HEK293 (cell line): Measurements from ENCODE around the gene MRPL51.

Experiments
- CTCF ChIA-PET: fragments of 350-600 bp; formaldehyde crosslinking; extraction: SDS; loops from one replicate; lab custom pipeline; 2021; ENCODE audit warnings: antibody characterized with exemption; lab: Yijun Ruan, JAX
- POLR2A ChIA-PET: fragments of 300-600 bp; formaldehyde crosslinking; extraction: SDS; loops from one replicate; lab custom pipeline; 2020; ENCODE audit warnings: antibody characterized with exemption, inconsistent platforms; lab: Yijun Ruan, JAX
- H3K27ac ChIP-seq: fragments of 200-500 bp; sonication (Bioruptor generic); 2 replicates; pipeline ENCODE4 v1.5.1; 2014; ENCODE audit warnings: low read depth, low read length, control low read depth, inconsistent platforms; ENCODE audit errors: extremely low read depth
- H3K36me3 ChIP-seq, 2 experiments: fragments of 200-500 bp in 1 of 2; sonication (Bioruptor generic) in 1 of 2; 1 replicate in 1 of 2; 2 replicates in 1 of 2; pipeline ENCODE4 v1.5.1; 2014 to 2017; ENCODE audit warnings: inconsistent platforms in 2 of 2, low read length in 2 of 2; ENCODE audit not compliant: control insufficient read depth in 2 of 2, insufficient read depth in 1 of 2
- H3K4me1 ChIP-seq: fragments of 200-500 bp; sonication (Bioruptor generic); 2 replicates; pipeline ENCODE4 v1.5.1; 2014; ENCODE audit warnings: mild to moderate bottlenecking, low read length, inconsistent platforms; ENCODE audit not compliant: control insufficient read depth, insufficient read depth
- H3K4me3 ChIP-seq: 2 replicates; pipeline ENCODE4 v1.5.1; 2011; ENCODE audit warnings: low read depth, mild to moderate bottlenecking, control low read depth, low read length, moderate library complexity
- H3K9me3 ChIP-seq: fragments of 200-500 bp; sonication (Bioruptor generic); 2 replicates; pipeline ENCODE4 v1.5.1; 2014; ENCODE audit warnings: low read depth, low read length, inconsistent platforms; ENCODE audit not compliant: control insufficient read depth, insufficient read depth
- GLI4 ChIP-seq: fragments of 450-650 bp; formaldehyde crosslinking; IDR thresholded peaks from 2 replicates; pipeline ENCODE4 v1.5.1; 2016; ENCODE audit warnings: missing biosample characterization, missing genetic modification characterization
- GLIS1 ChIP-seq: fragments of 450-650 bp; formaldehyde crosslinking; IDR thresholded peaks from 2 replicates; pipeline ENCODE4 v1.5.1; 2016; ENCODE audit warnings: missing biosample characterization, missing genetic modification characterization
- HIC1 ChIP-seq: fragments of 450-650 bp; formaldehyde crosslinking; IDR thresholded peaks from 2 replicates; pipeline ENCODE4 v1.5.1; 2016; ENCODE audit warnings: missing biosample characterization, missing genetic modification characterization
- IKZF3 ChIP-seq: fragments of 450-650 bp; IDR thresholded peaks from 2 replicates; pipeline ENCODE4 v1.5.0; 2018; ENCODE audit warnings: missing biosample characterization, mild to moderate bottlenecking, missing genetic modification characterization, moderate library complexity
- KLF17 ChIP-seq: fragments of 450-650 bp; formaldehyde crosslinking; IDR thresholded peaks from 2 replicates; pipeline ENCODE4 v1.5.1; 2016; ENCODE audit warnings: missing biosample characterization, missing genetic modification characterization
- OVOL3 ChIP-seq: fragments of 450-650 bp; formaldehyde crosslinking; IDR thresholded peaks from 2 replicates; pipeline ENCODE4 v1.5.1; 2016; ENCODE audit warnings: missing biosample characterization, missing genetic modification characterization
- PATZ1 ChIP-seq: fragments of 450-650 bp; formaldehyde crosslinking; IDR thresholded peaks from 2 replicates; pipeline ENCODE4 v1.5.1; 2016; ENCODE audit warnings: missing biosample characterization, missing genetic modification characterization
- PRDM1 ChIP-seq: fragments of 450-650 bp; formaldehyde crosslinking; IDR thresholded peaks from 2 replicates; pipeline ENCODE4; 2016; ENCODE audit warnings: missing biosample characterization, missing genetic modification characterization
- SCRT1 ChIP-seq: fragments of 450-650 bp; formaldehyde crosslinking; IDR thresholded peaks from 2 replicates; pipeline ENCODE4 v1.5.1; 2016; ENCODE audit warnings: missing biosample characterization, missing genetic modification characterization, borderline replicate concordance
- SCRT2 ChIP-seq: fragments of 450-650 bp; formaldehyde crosslinking; IDR thresholded peaks from 2 replicates; pipeline ENCODE4 v1.5.1; 2016; ENCODE audit warnings: missing biosample characterization, missing genetic modification characterization
- SP3 ChIP-seq: fragments of 450-650 bp; formaldehyde crosslinking; IDR thresholded peaks from 2 replicates; pipeline ENCODE4 v1.5.1; 2016; ENCODE audit warnings: missing biosample characterization, missing genetic modification characterization
- YY1 ChIP-seq: fragments of 450-650 bp; formaldehyde crosslinking; IDR thresholded peaks from 2 replicates; pipeline ENCODE4 v1.5.1; 2018; ENCODE audit warnings: missing biosample characterization, missing genetic modification characterization
- ZBTB7A ChIP-seq: fragments of 450-650 bp; formaldehyde crosslinking; IDR thresholded peaks from 2 replicates; pipeline ENCODE4 v1.5.1; 2016; ENCODE audit warnings: low read depth, missing biosample characterization, missing genetic modification characterization
- ZBTB8A ChIP-seq: fragments of 450-650 bp; formaldehyde crosslinking; IDR thresholded peaks from 2 replicates; pipeline ENCODE4 v1.5.1; 2016; ENCODE audit warnings: missing biosample characterization, missing genetic modification characterization
- ZFP37 ChIP-seq: fragments of 450-650 bp; formaldehyde crosslinking; IDR thresholded peaks from 2 replicates; pipeline ENCODE4 v1.5.1; 2016; ENCODE audit warnings: missing biosample characterization, missing genetic modification characterization
- ZNF140 ChIP-seq: fragments of 450-650 bp; formaldehyde crosslinking; IDR thresholded peaks from 2 replicates; pipeline ENCODE4 v1.5.1; 2016; ENCODE audit warnings: missing biosample characterization, missing genetic modification characterization
- ZNF26 ChIP-seq: fragments of 450-650 bp; formaldehyde crosslinking; IDR thresholded peaks from 2 replicates; pipeline ENCODE4 v1.5.1; 2016; ENCODE audit warnings: missing biosample characterization, missing genetic modification characterization
- ZNF350 ChIP-seq: fragments of 450-650 bp; formaldehyde crosslinking; IDR thresholded peaks from 2 replicates; pipeline ENCODE4 v1.5.0; 2017; ENCODE audit warnings: missing biosample characterization, mild to moderate bottlenecking, missing genetic modification characterization
- ZNF366 ChIP-seq: fragments of 450-650 bp; formaldehyde crosslinking; conservative IDR thresholded peaks from 2 replicates; pipeline ENCODE4 v1.5.1; 2016; ENCODE audit warnings: missing biosample characterization, missing genetic modification characterization
- ZNF391 ChIP-seq: fragments of 450-650 bp; formaldehyde crosslinking; IDR thresholded peaks from 2 replicates; pipeline ENCODE4 v1.5.1; 2016; ENCODE audit warnings: low read depth, missing biosample characterization, missing genetic modification characterization, borderline replicate concordance
- ZNF48 ChIP-seq: fragments of 450-650 bp; formaldehyde crosslinking; IDR thresholded peaks from 2 replicates; pipeline ENCODE4 v1.5.1; 2016; ENCODE audit warnings: missing biosample characterization, missing genetic modification characterization
- ZNF544 ChIP-seq: fragments of 450-650 bp; formaldehyde crosslinking; IDR thresholded peaks from 2 replicates; pipeline ENCODE4 v1.5.0; 2017; ENCODE audit warnings: missing biosample characterization, missing genetic modification characterization
- ZNF645 ChIP-seq: fragments of 450-650 bp; formaldehyde crosslinking; IDR thresholded peaks from 2 replicates; pipeline ENCODE4; 2016; ENCODE audit warnings: missing biosample characterization, missing genetic modification characterization
- ZNF660 ChIP-seq: fragments of 450-650 bp; IDR thresholded peaks from 2 replicates; pipeline ENCODE4 v1.5.1; 2018; ENCODE audit warnings: missing biosample characterization, mild to moderate bottlenecking, missing genetic modification characterization
- ZNF701 ChIP-seq: fragments of 450-650 bp; formaldehyde crosslinking; IDR thresholded peaks from 2 replicates; pipeline ENCODE4 v1.5.1; 2016; ENCODE audit warnings: missing biosample characterization, missing genetic modification characterization
- ZNF707 ChIP-seq: fragments of 450-650 bp; formaldehyde crosslinking; IDR thresholded peaks from 2 replicates; pipeline ENCODE4 v1.5.1; 2016; ENCODE audit warnings: missing biosample characterization, missing genetic modification characterization
- ZNF747 ChIP-seq: fragments of 450-650 bp; formaldehyde crosslinking; IDR thresholded peaks from 2 replicates; pipeline ENCODE4 v1.5.1; 2016; ENCODE audit warnings: missing biosample characterization, missing genetic modification characterization
- ZSCAN16 ChIP-seq: fragments of 450-650 bp; formaldehyde crosslinking; IDR thresholded peaks from 2 replicates; pipeline ENCODE4 v1.5.1; 2016; ENCODE audit warnings: missing biosample characterization, missing genetic modification characterization

MRPL51 gene

GRCh38 chr12:6470375-6471163, 22.5 kb downstream of the MRPL51 start, which contains the start of gene VAMP1:
TSS of gene VAMP1 (minus strand) at chr12:6470677. CDS start at chr12:6470531, 146 bp downstream.
- Histone ChIP-seq H3K4me1 (peaks cover 2% of the 10 kb centered on the region; the same call in 1 of the 2 replicates), H3K4me3 (peak within 1 kb of the TSS; percentile 81), H3K9me3 (no peaks in the 10 kb centered on the region), H3K36me3 (peaks cover 0 to 17% of the 10 kb centered on the region in 2 experiments; a peak in 1 of 3 replicates), H3K27ac (peak within 1 kb of the TSS; percentile 35)
- CTCF ChIA-PET, result interaction anchor here (0.6 to 2.2 kb wide), 8 partner anchors 14 to 383 kb away, joined by 3 to 11 read pairs (median 4); no protein-coding TSS in a partner anchor
- POLR2A ChIA-PET, result interaction anchor here (0.6 to 3.5 kb wide), 67 partner anchors 10 to 1323 kb away, joined by 3 to 74 read pairs (median 4); partner anchors contain the start of genes CDCA3, COPS7A, GAPDH and MRPL51
- no peak for TF ChIP-seq SCRT1
- peak; percentile 39 for TF ChIP-seq HIC1 (tag by site-specific recombination)
- TF ChIP-seq PATZ1 (tag by site-specific recombination), result peak; percentile 69
- TF ChIP-seq ZBTB7A (tag by site-specific recombination), result peak; percentile 79; the same call in 1 of the 2 replicates
- TF ChIP-seq ZNF747 (tag by site-specific recombination), result no peak; the same call in 1 of the 2 replicates
- no peak for TF ChIP-seq ZNF701 (tag by site-specific recombination)
- no peak for TF ChIP-seq IKZF3 (tag by site-specific recombination)
- peak; percentile 93 for TF ChIP-seq SP3 (tag by site-specific recombination)
- TF ChIP-seq ZNF660 (tag by site-specific recombination), result peak; percentile 84
- TF ChIP-seq ZSCAN16, result peak; percentile 60
- TF ChIP-seq GLIS1 (tag by site-specific recombination), result peak; percentile 51
- TF ChIP-seq ZNF140 (tag by site-specific recombination), result no peak; the same call in 1 of the 2 replicates
- TF ChIP-seq SCRT2, result peak; percentile 47
- TF ChIP-seq ZNF366 (tag by site-specific recombination), result peak; percentile 88
- TF ChIP-seq ZNF26 (tag by site-specific recombination), result no peak
- TF ChIP-seq ZNF544 (tag by site-specific recombination), result no peak
- TF ChIP-seq ZNF48, result no peak
- peak; percentile 58; the same call in 1 of the 2 replicates for TF ChIP-seq ZNF350 (tag by site-specific recombination)
- TF ChIP-seq ZBTB8A (tag by site-specific recombination), result peak; percentile 84
- TF ChIP-seq KLF17 (tag by site-specific recombination), result peak; percentile 75
- TF ChIP-seq ZNF707 (tag by site-specific recombination), result no peak
- TF ChIP-seq ZNF645, result 0 out of 2 replicates have a peak, but pooled peaks have one; percentile 42
- peak; percentile 96; the same call in 1 of the 2 replicates for TF ChIP-seq ZFP37
- TF ChIP-seq OVOL3 (tag by site-specific recombination), result peak; percentile 97
- peak; percentile 86 for TF ChIP-seq YY1 (tag by site-specific recombination)
- TF ChIP-seq ZNF391 (tag by site-specific recombination), result peak; percentile 98
- TF ChIP-seq GLI4 (tag by site-specific recombination), result peak; percentile 54; the same call in 1 of the 2 replicates
- no peak for TF ChIP-seq PRDM1 (tag by site-specific recombination)
